ENCODE measurements around the gene NLRC5. TPM values are rescaled to one million over a fixed set of nuclear protein-coding genes. Genes with fewer than 3 reads are reported as not detected.
A peak's percentile ranks its signal among the peaks of the same experiment; 100 is the strongest.

Gene NLRC5
- total and polyA plus RNA-seq, 4 experiments from 2014 or later = 41.6 to 457 (median 284) TPM

- Mint-ChIP-seq H3K4me3 (peak overlapping the region in 4 of 8 donors; percentile 10 to 73 (median 35)), H3K27ac (peak overlapping the region; percentile 15 to 93 (median 86)), H3K27me3 (no peaks in the 10 kb centered on the region), H3K4me1 (peaks cover 40 to 60% (median 50%) of the 10 kb centered on the region in 4 donors), H3K9me3 (peaks cover 0 to 1% (median 0%) of the 10 kb centered on the region in 8 donors), H3K36me3 (no peaks in the 10 kb centered on the region)
- no peaks in the 10 kb centered on the region for H3K27me3 ChIP-seq (ENCODE audit: insufficient read depth, low read length)
- DNase-seq = no peak
- intact Hi-C loops (cut with micrococcal nuclease) = no loop called here
- CTCF ChIA-PET (ENCODE audit: partially characterized antibody) = interaction anchor here (0.9 to 1.2 kb wide), 3 partner anchors 18 to 71 kb away, joined by 3 read pairs; partner anchors contain the start of gene CPNE2
- H3K36me3 ChIP-seq (ENCODE audit: insufficient read depth, low read length) = no peaks in the 10 kb centered on the region
- POLR2A ChIA-PET (ENCODE audit: partially characterized antibody) = interaction anchor here (1.0 kb wide), 1 partner anchor 18 kb away, joined by 3 read pairs; no protein-coding TSS in a partner anchor
- no peak overlapping the region for H3K4me3 ChIP-seq (ENCODE audit: low read length in 2 of 2)
- H3K27ac ChIP-seq (ENCODE audit: low read depth, low read length) = no peak overlapping the region
- H3K4me1 ChIP-seq (ENCODE audit: insufficient read depth, low read length) = peaks cover 55% of the 10 kb centered on the region
- no peaks in the 10 kb centered on the region for H3K9me3 ChIP-seq (ENCODE audit: control insufficient read depth in 1 of 2, low read length in 2 of 2)
These were observed 134.8 kb downstream of the NLRC5 start for GRCh38 chr16:57123974-57124674.

GRCh38 chr16:57125376-57125775 lies 136.0 kb downstream of the NLRC5 start:
- Mint-ChIP-seq H3K4me1 (peaks cover 47 to 72% (median 59%) of the 10 kb centered on the region in 4 donors), H3K9me3 (peaks cover 0 to 1% (median 0%) of the 10 kb centered on the region in 8 donors), H3K27ac (peak overlapping the region in 2 of 7 donors; percentile 34 to 56), H3K4me3 (peak overlapping the region in 2 of 8 donors; percentile 17 to 22), H3K27me3 (no peaks in the 10 kb centered on the region), H3K36me3 (no peaks in the 10 kb centered on the region)
- no peaks in the 10 kb centered on the region for H3K9me3 ChIP-seq (ENCODE audit: control insufficient read depth in 1 of 2, low read length in 2 of 2)
- H3K27me3 ChIP-seq (ENCODE audit: insufficient read depth, low read length) = no peaks in the 10 kb centered on the region
- ChIA-PET POLR2A (ENCODE audit: partially characterized antibody) (no interaction called here), CTCF (ENCODE audit: partially characterized antibody) (interaction anchor here (1.9 kb wide), 1 partner anchor 32 kb away, joined by 4 read pairs; no protein-coding TSS in a partner anchor)
- no peak overlapping the region for H3K27ac ChIP-seq (ENCODE audit: low read depth, low read length)
- intact Hi-C loops (cut with micrococcal nuclease) = loop anchor here (5.0 kb wide), 1 partner anchor 42 kb away; no protein-coding TSS in a partner anchor
- H3K4me3 ChIP-seq (ENCODE audit: low read length in 2 of 2) = no peak overlapping the region
- DNase-seq = no peak
- no peaks in the 10 kb centered on the region for H3K36me3 ChIP-seq (ENCODE audit: insufficient read depth, low read length)
- peaks cover 64% of the 10 kb centered on the region for H3K4me1 ChIP-seq (ENCODE audit: insufficient read depth, low read length)

GRCh38 chr16:57125969-57126368 lies 136.6 kb downstream of the NLRC5 start:
- H3K27ac ChIP-seq (ENCODE audit: low read depth, low read length) = no peak overlapping the region
- no peak for DNase-seq
- H3K4me3 ChIP-seq (ENCODE audit: low read length in 2 of 2) = no peak overlapping the region
- peaks cover 50 to 78% (median 64%) of the 10 kb centered on the region in 4 donors for H3K4me1 Mint-ChIP-seq
- peak overlapping the region in 2 of 7 donors; percentile 22 to 73 for H3K27ac Mint-ChIP-seq
- H3K27me3 ChIP-seq (ENCODE audit: insufficient read depth, low read length) = no peaks in the 10 kb centered on the region
- H3K27me3 Mint-ChIP-seq = no peaks in the 10 kb centered on the region
- ChIA-PET CTCF (ENCODE audit: partially characterized antibody) (interaction anchor here (1.2 to 3.1 kb wide), 3 partner anchors 32 to 43 kb away, joined by 3 to 17 read pairs (median 4); no protein-coding TSS in a partner anchor), POLR2A (ENCODE audit: partially characterized antibody) (interaction anchor here (1.2 kb wide), 1 partner anchor 43 kb away, joined by 3 read pairs; no protein-coding TSS in a partner anchor)
- H3K9me3 Mint-ChIP-seq = peaks cover 0 to 1% (median 0%) of the 10 kb centered on the region in 8 donors
- no peaks in the 10 kb centered on the region for H3K36me3 ChIP-seq (ENCODE audit: insufficient read depth, low read length)
- H3K4me3 Mint-ChIP-seq = peak overlapping the region in 3 of 8 donors; percentile 7 to 22 (median 20)
- no peaks in the 10 kb centered on the region for H3K36me3 Mint-ChIP-seq
- intact Hi-C loops (cut with micrococcal nuclease) = loop anchor here (5.0 kb wide), 1 partner anchor 41 kb away; no protein-coding TSS in a partner anchor
- H3K4me1 ChIP-seq (ENCODE audit: insufficient read depth, low read length) = peaks cover 70% of the 10 kb centered on the region
- H3K9me3 ChIP-seq (ENCODE audit: control insufficient read depth in 1 of 2, low read length in 2 of 2) = no peaks in the 10 kb centered on the region

GRCh38 chr16:57126411-57126810 lies 137.1 kb downstream of the NLRC5 start:
- ChIA-PET CTCF (ENCODE audit: partially characterized antibody) (interaction anchor here (1.2 to 3.1 kb wide), 3 partner anchors 33 to 43 kb away, joined by 3 to 17 read pairs (median 4); no protein-coding TSS in a partner anchor), POLR2A (ENCODE audit: partially characterized antibody) (interaction anchor here (0.6 to 2.0 kb wide), 4 partner anchors 14 to 43 kb away, joined by 3 to 7 read pairs (median 4); no protein-coding TSS in a partner anchor)
- Histone ChIP-seq H3K4me1 (ENCODE audit: insufficient read depth, low read length) (peaks cover 74% of the 10 kb centered on the region), H3K27ac (ENCODE audit: low read depth, low read length) (no peak overlapping the region), H3K36me3 (ENCODE audit: insufficient read depth, low read length) (no peaks in the 10 kb centered on the region), H3K4me3 (ENCODE audit: low read length in 2 of 2) (no peak overlapping the region), H3K27me3 (ENCODE audit: insufficient read depth, low read length) (no peaks in the 10 kb centered on the region), H3K9me3 (ENCODE audit: control insufficient read depth in 1 of 2, low read length in 2 of 2) (no peaks in the 10 kb centered on the region)
- peak overlapping the region in 2 of 8 donors; percentile 8 to 36 for H3K4me3 Mint-ChIP-seq
- no peaks in the 10 kb centered on the region for H3K27me3 Mint-ChIP-seq
- intact Hi-C loops (cut with micrococcal nuclease) = loop anchor here (5.0 kb wide), 1 partner anchor 41 kb away; no protein-coding TSS in a partner anchor
- H3K36me3 Mint-ChIP-seq = no peaks in the 10 kb centered on the region
- peaks cover 50 to 82% (median 66%) of the 10 kb centered on the region in 4 donors for H3K4me1 Mint-ChIP-seq
- peaks cover 0 to 1% (median 0%) of the 10 kb centered on the region in 8 donors for H3K9me3 Mint-ChIP-seq
- DNase-seq = no peak
- peak overlapping the region in 5 of 7 donors; percentile 57 to 85 (median 73) for H3K27ac Mint-ChIP-seq

GRCh38 chr16:57127037-57127763 lies 137.8 kb downstream of the NLRC5 start:
- Histone ChIP-seq H3K27ac (ENCODE audit: low read depth, low read length) (no peak overlapping the region), H3K9me3 (ENCODE audit: control insufficient read depth in 1 of 2, low read length in 2 of 2) (no peaks in the 10 kb centered on the region), H3K36me3 (ENCODE audit: insufficient read depth, low read length) (no peaks in the 10 kb centered on the region), H3K4me1 (ENCODE audit: insufficient read depth, low read length) (peaks cover 82% of the 10 kb centered on the region), H3K4me3 (ENCODE audit: low read length in 2 of 2) (no peak overlapping the region), H3K27me3 (ENCODE audit: insufficient read depth, low read length) (no peaks in the 10 kb centered on the region)
- no peaks in the 10 kb centered on the region for H3K27me3 Mint-ChIP-seq
- ChIA-PET POLR2A (ENCODE audit: partially characterized antibody) (interaction anchor here (1.2 to 2.0 kb wide), 4 partner anchors 11 to 44 kb away, joined by 3 to 7 read pairs (median 4); no protein-coding TSS in a partner anchor), CTCF (ENCODE audit: partially characterized antibody) (interaction anchor here (1.9 to 3.1 kb wide), 2 partner anchors 33 to 44 kb away, joined by 4 to 17 read pairs; no protein-coding TSS in a partner anchor)
- intact Hi-C loops (cut with micrococcal nuclease) = loop anchor here (5.0 kb wide), 1 partner anchor 40 kb away; no protein-coding TSS in a partner anchor
- H3K27ac Mint-ChIP-seq = peak overlapping the region; percentile 37 to 91 (median 74)
- no peak for DNase-seq
- peak overlapping the region in 5 of 8 donors; percentile 4 to 46 (median 11) for H3K4me3 Mint-ChIP-seq
- H3K9me3 Mint-ChIP-seq = peaks cover 0 to 1% (median 0%) of the 10 kb centered on the region in 8 donors
- H3K4me1 Mint-ChIP-seq = peaks cover 50 to 90% (median 73%) of the 10 kb centered on the region in 4 donors
- no peaks in the 10 kb centered on the region for H3K36me3 Mint-ChIP-seq

GRCh38 chr16:57127836-57128235 lies 138.5 kb downstream of the NLRC5 start:
- Mint-ChIP-seq H3K27me3 (no peaks in the 10 kb centered on the region), H3K4me1 (peaks cover 50 to 97% (median 76%) of the 10 kb centered on the region in 4 donors), H3K4me3 (peak overlapping the region in 5 of 8 donors; percentile 4 to 46 (median 36)), H3K27ac (peak overlapping the region in 6 of 7 donors; percentile 43 to 91 (median 74)), H3K36me3 (no peaks in the 10 kb centered on the region), H3K9me3 (peaks cover 0 to 1% (median 0%) of the 10 kb centered on the region in 8 donors)
- H3K9me3 ChIP-seq (ENCODE audit: control insufficient read depth in 1 of 2, low read length in 2 of 2) = no peaks in the 10 kb centered on the region
- POLR2A ChIA-PET (ENCODE audit: partially characterized antibody) = interaction anchor here (1.3 to 2.0 kb wide), 3 partner anchors 10 to 43 kb away, joined by 3 to 7 read pairs (median 4); no protein-coding TSS in a partner anchor
- H3K4me3 ChIP-seq (ENCODE audit: low read length in 2 of 2) = no peak overlapping the region
- H3K36me3 ChIP-seq (ENCODE audit: insufficient read depth, low read length) = no peaks in the 10 kb centered on the region
- no peak for DNase-seq
- intact Hi-C loops (cut with micrococcal nuclease) = loop anchor here (5.0 kb wide), 1 partner anchor 39 kb away; no protein-coding TSS in a partner anchor
- H3K27me3 ChIP-seq (ENCODE audit: insufficient read depth, low read length) = no peaks in the 10 kb centered on the region
- no peak overlapping the region for H3K27ac ChIP-seq (ENCODE audit: low read depth, low read length)
- peaks cover 88% of the 10 kb centered on the region for H3K4me1 ChIP-seq (ENCODE audit: insufficient read depth, low read length)
- CTCF ChIA-PET (ENCODE audit: partially characterized antibody) = interaction anchor here (1.0 to 3.1 kb wide), 2 partner anchors 35 to 45 kb away, joined by 3 to 17 read pairs; partner anchors contain the start of gene CPNE2

Data from CD4-positive, alpha-beta memory T cell (primary cell).